Testis (tissue), 3 donors: Measurements from ENCODE around the gene GRIK4. TPM values are rescaled to one million over a fixed set of nuclear protein-coding genes. Genes with fewer than 3 reads are reported as not detected.

Experiments
- DNase-seq: peaks from one replicate; pipeline ENCODE4 v3.0.0-alpha.2; 2019
- H3K27ac ChIP-seq, 2 donors: fragments of 200-600 bp; sonication (generic); one replicate each; pipeline ENCODE4 v1.5.1; 2019
- H3K27me3 ChIP-seq: fragments of 200-600 bp; sonication (generic); one replicate; pipeline ENCODE4 v1.5.1; 2019
- H3K36me3 ChIP-seq: fragments of 200-600 bp; sonication (generic); one replicate; pipeline ENCODE4 v1.5.1; 2017; ENCODE audit warnings: low read depth; ENCODE audit errors: missing control alignments
- H3K4me1 ChIP-seq: fragments of 200-600 bp; sonication (generic); one replicate; pipeline ENCODE4 v1.5.1; 2019
- H3K4me3 ChIP-seq, 2 donors: fragments of 200-600 bp; sonication (generic); one replicate each; pipeline ENCODE4 v1.5.1; 2017 to 2019
- H3K9me3 ChIP-seq: fragments of 200-600 bp; sonication (generic); one replicate; pipeline ENCODE4 v1.5.1; 2017
- POLR2A ChIP-seq: fragments of 450-650 bp; IDR thresholded peaks from one replicate; pipeline ENCODE4 v1.6.1; 2017; ENCODE audit warnings: antibody characterized with exemption, mild to moderate bottlenecking, moderate library complexity
- WGBS, 2 donors: methylation state at CpG; one replicate each; pipeline ENCODE4 v1.1.5; 2018; 5-methylcytosine and 5-hydroxymethylcytosine counted together
- intact Hi-C: fragments of 100-400 bp; cut with DNase I; formaldehyde crosslinking; loops from one replicate; pipeline ENCODE4 v1.15.1; 2023; ENCODE audit warnings: low total_unique reads
- polyA plus RNA-seq: library from polyadenylated mRNA; stranded (reverse); fragments of 350-450 nt; fragmentation: Illumina TruSeq; extraction: RNeasy Lipid Tissue Mini Kit (QIAGEN cat#74804); gene quantifications from one replicate; pipeline ENCODE4 v1.2.3, GENCODE V29; 2014; ENCODE audit warnings: low read depth, low replicate concordance; ENCODE audit not compliant: insufficient read depth
- total RNA-seq, 2 donors: library from RNA; depleted of rRNA; stranded (reverse); fragments of >200 nt; gene quantifications; one replicate each; pipeline ENCODE4 v1.2.3, GENCODE V29; 2016
- TF ChIP-seq, protein P1 (sequence below), 3 experiments: fragments of 450-650 bp in 2 of 3; fragments of 200-600 bp in 1 of 3; sonication (generic) in 1 of 3; IDR thresholded peaks; one replicate each; pipeline ENCODE4 v1.5.1; 2016 to 2019; ENCODE audit warnings: antibody characterized with exemption in 3 of 3, mild to moderate bottlenecking in 2 of 3, moderate library complexity in 1 of 3

The GRIK4 gene
- total and polyA plus RNA-seq, 3 donors from 2014 or later: 2.6 to 3.0 (median 2.6) TPM

DNA sequence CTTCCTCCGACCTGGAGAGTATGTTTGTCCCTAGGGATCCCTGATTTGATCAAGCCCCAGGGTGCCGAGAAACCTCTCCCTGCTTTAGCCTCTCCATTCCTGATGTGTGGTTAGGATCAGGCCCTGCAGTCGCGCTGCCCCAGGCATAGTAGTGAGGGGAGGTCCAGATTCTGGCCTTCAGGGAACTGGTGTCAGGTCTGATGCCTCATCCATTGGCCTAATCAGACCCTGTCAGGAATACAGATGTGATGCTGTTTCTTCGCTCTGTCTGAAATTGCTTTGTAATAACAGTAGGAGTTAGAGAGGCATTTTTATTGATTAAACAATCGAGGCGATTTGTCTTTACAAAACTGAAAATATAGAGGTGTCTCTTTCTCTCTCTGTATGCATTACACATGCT lies 75.2 kb downstream of the GRIK4 start:
- intact Hi-C loops: no loop called here
- Histone ChIP-seq H3K36me3 (no peaks in the 10 kb centered on the region), H3K27me3 (no peaks in the 10 kb centered on the region), H3K4me1 (no peaks in the 10 kb centered on the region), H3K9me3 (no peaks in the 10 kb centered on the region), H3K4me3 (no peak overlapping the region), H3K27ac (no peak overlapping the region)
- DNase-seq: no peak
- TF ChIP-seq, protein P1, sequence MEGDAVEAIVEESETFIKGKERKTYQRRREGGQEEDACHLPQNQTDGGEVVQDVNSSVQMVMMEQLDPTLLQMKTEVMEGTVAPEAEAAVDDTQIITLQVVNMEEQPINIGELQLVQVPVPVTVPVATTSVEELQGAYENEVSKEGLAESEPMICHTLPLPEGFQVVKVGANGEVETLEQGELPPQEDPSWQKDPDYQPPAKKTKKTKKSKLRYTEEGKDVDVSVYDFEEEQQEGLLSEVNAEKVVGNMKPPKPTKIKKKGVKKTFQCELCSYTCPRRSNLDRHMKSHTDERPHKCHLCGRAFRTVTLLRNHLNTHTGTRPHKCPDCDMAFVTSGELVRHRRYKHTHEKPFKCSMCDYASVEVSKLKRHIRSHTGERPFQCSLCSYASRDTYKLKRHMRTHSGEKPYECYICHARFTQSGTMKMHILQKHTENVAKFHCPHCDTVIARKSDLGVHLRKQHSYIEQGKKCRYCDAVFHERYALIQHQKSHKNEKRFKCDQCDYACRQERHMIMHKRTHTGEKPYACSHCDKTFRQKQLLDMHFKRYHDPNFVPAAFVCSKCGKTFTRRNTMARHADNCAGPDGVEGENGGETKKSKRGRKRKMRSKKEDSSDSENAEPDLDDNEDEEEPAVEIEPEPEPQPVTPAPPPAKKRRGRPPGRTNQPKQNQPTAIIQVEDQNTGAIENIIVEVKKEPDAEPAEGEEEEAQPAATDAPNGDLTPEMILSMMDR (IDR thresholded peaks at IDR 0.05): no peak
- TF ChIP-seq POLR2A: no peak
- 89 to 92% methylated on average over 6 to 7 of the region's 7 CpGs for WGBS, 2 donors

DNA sequence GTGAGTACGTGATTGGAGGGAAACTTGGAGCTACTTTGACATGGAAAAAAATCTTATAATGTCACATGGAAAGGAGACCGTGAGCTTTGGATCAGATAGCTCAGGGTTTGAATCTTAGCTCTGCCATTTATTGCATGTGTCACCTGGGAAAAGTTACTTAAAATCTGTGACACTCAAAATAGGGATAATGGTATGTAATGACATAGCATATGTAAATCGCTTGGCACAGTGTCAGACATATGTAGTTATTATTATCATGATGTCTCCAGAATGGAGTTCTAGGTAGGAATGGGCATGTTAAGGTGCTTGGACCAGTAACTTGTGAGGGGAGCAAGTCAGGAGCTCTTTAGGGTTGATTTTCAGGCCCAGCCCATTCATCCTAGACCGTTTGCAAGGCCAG lies 75.8 kb downstream of the GRIK4 start:
- H3K27ac ChIP-seq: no peak overlapping the region
- no peak overlapping the region for H3K4me3 ChIP-seq
- no peaks in the 10 kb centered on the region for H3K9me3 ChIP-seq
- no peaks in the 10 kb centered on the region for H3K27me3 ChIP-seq
- 94 to 95% methylated on average over 4 of the region's 4 CpGs for WGBS, 2 donors
- no peak for TF ChIP-seq POLR2A
- TF ChIP-seq, protein P1 (IDR thresholded peaks at IDR 0.05): no peak
- H3K4me1 ChIP-seq: no peaks in the 10 kb centered on the region
- intact Hi-C loops: no loop called here
- no peak for DNase-seq
- H3K36me3 ChIP-seq: no peaks in the 10 kb centered on the region

DNA sequence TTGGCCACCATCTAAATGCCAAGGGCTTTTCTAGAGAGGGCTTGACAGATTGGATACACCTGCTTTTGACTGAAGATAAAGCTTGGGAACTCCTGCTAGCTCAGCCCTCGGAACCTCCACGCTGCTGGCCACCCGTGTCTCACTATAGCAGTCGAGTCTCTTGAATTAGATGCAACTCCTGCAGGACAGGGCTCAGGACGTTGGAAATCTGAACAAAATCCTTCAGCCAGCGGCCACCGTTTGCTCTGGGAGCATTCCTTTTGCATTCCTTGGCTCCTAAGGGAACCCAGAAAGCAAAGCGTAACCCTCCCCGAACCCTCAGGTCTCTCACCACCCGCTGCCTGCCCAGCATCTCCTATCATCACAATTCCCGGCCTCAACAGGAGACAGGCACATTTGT lies 77.8 kb downstream of the GRIK4 start:
- no peak for DNase-seq
- H3K9me3 ChIP-seq: no peaks in the 10 kb centered on the region
- TF ChIP-seq, protein P1 (IDR thresholded peaks at IDR 0.05): no peak
- no peak for TF ChIP-seq POLR2A
- no peaks in the 10 kb centered on the region for H3K36me3 ChIP-seq
- no peaks in the 10 kb centered on the region for H3K4me1 ChIP-seq
- H3K4me3 ChIP-seq: no peak overlapping the region
- no peak overlapping the region for H3K27ac ChIP-seq
- WGBS, 2 donors: 74 to 84% methylated on average over 10 to 11 of the region's 11 CpGs
- no peaks in the 10 kb centered on the region for H3K27me3 ChIP-seq
- intact Hi-C loops: no loop called here

- Histone ChIP-seq H3K4me3 (no peak overlapping the region), H3K36me3 (no peaks in the 10 kb centered on the region), H3K27me3 (no peaks in the 10 kb centered on the region), H3K9me3 (no peaks in the 10 kb centered on the region), H3K4me1 (no peaks in the 10 kb centered on the region), H3K27ac (no peak overlapping the region)
- DNase-seq: no peak
- intact Hi-C loops: no loop called here
- TF ChIP-seq, protein P1 (IDR thresholded peaks at IDR 0.05): no peak
- no peak for TF ChIP-seq POLR2A
- WGBS, 2 donors: 91 to 95% methylated on average over 3 of the region's 3 CpGs
Measured at GRCh38 chr11:120590472-120590871, 78.9 kb downstream of the GRIK4 start.

GRCh38 chr11:120594746-120595145 lies 83.2 kb downstream of the GRIK4 start:
- intact Hi-C loops: no loop called here
- no peak overlapping the region for H3K27ac ChIP-seq
- no peaks in the 10 kb centered on the region for H3K27me3 ChIP-seq
- H3K4me3 ChIP-seq: no peak overlapping the region
- H3K9me3 ChIP-seq: no peaks in the 10 kb centered on the region
- no peaks in the 10 kb centered on the region for H3K4me1 ChIP-seq
- TF ChIP-seq POLR2A: no peak
- TF ChIP-seq, protein P1 (IDR thresholded peaks at IDR 0.05): no peak
- no peak for DNase-seq
- WGBS, 2 donors: 88 to 92% methylated on average over 9 of the region's 9 CpGs
- no peaks in the 10 kb centered on the region for H3K36me3 ChIP-seq
